Mesendoderm (in vitro differentiated cells): ENCODE data around the gene CP.

Experiments used
- DNase-seq: peaks from one replicate; pipeline ENCODE4 v3.0.0; 2013
- H2AK5ac ChIP-seq: 2 replicates; pipeline ENCODE4 v1.6.1; 2013; ENCODE audit warnings: low read length, inconsistent platforms
- H2BK120ac ChIP-seq: 2 replicates; pipeline ENCODE4 v1.6.1; 2013; ENCODE audit warnings: low read depth, mild to moderate bottlenecking, low read length, moderate library complexity, mixed read lengths
- H2BK15ac ChIP-seq: replicated peaks from 2 replicates; pipeline ENCODE4 v1.6.1; 2013; ENCODE audit warnings: low read depth, mild to moderate bottlenecking, moderate library complexity
- H2BK5ac ChIP-seq: 2 replicates; pipeline ENCODE4 v1.6.1; 2013; ENCODE audit warnings: low read length, inconsistent platforms
- H3K18ac ChIP-seq: 2 replicates; pipeline ENCODE4 v1.6.1; 2013; ENCODE audit warnings: mild to moderate bottlenecking, low read length, mixed read lengths
- H3K23ac ChIP-seq: one replicate; pipeline ENCODE4 v1.6.1; 2013; ENCODE audit warnings: low read length
- H3K27ac ChIP-seq: 2 replicates; pipeline ENCODE4 v1.5.1; 2013; ENCODE audit warnings: low read depth, mild to moderate bottlenecking, inconsistent platforms, low read length, moderate library complexity
- H3K27me3 ChIP-seq: 2 replicates; pipeline ENCODE4 v1.6.1; 2013; ENCODE audit warnings: low read length, control low read depth, mild to moderate bottlenecking, inconsistent platforms; ENCODE audit not compliant: insufficient read depth, poor library complexity
- H3K36me3 ChIP-seq: 2 replicates; pipeline ENCODE4 v1.6.1; 2013; ENCODE audit warnings: low read length, inconsistent platforms; ENCODE audit not compliant: control insufficient read depth, insufficient read depth
- H3K4ac ChIP-seq: one replicate; pipeline ENCODE4 v1.6.1; 2013; ENCODE audit warnings: low read depth, mild to moderate bottlenecking, low read length, moderate library complexity
- H3K4me1 ChIP-seq: 2 replicates; pipeline ENCODE4 v1.6.1; 2013; ENCODE audit warnings: low read depth, low read length, inconsistent platforms; ENCODE audit not compliant: control insufficient read depth
- H3K4me2 ChIP-seq: 2 replicates; pipeline ENCODE4 v1.6.1; 2013; ENCODE audit warnings: low read length
- H3K4me3 ChIP-seq: 2 replicates; pipeline ENCODE4 v1.5.1; 2013; ENCODE audit warnings: mild to moderate bottlenecking, low read length
- H3K56ac ChIP-seq: one replicate; pipeline ENCODE4 v1.6.1; 2013; ENCODE audit warnings: low read length
- H3K79me1 ChIP-seq: 2 replicates; pipeline ENCODE4 v1.6.1; 2013; ENCODE audit warnings: low read length, inconsistent platforms
- H3K79me2 ChIP-seq: 2 replicates; pipeline ENCODE4 v1.6.1; 2013; ENCODE audit warnings: mild to moderate bottlenecking, low read length; ENCODE audit not compliant: control insufficient read depth, insufficient read depth
- H3K9ac ChIP-seq: 2 replicates; pipeline ENCODE4 v1.6.1; 2013; ENCODE audit warnings: low read length, inconsistent platforms
- H4K5ac ChIP-seq: one replicate; pipeline ENCODE4 v1.6.1; 2013; ENCODE audit warnings: low read length
- H4K8ac ChIP-seq: one replicate; pipeline ENCODE4 v1.6.1; 2013; ENCODE audit warnings: low read depth, mild to moderate bottlenecking, control low read depth, low read length, moderate library complexity
- WGBS: extraction: QIAGEN DNeasy Blood & Tissue Kit; methylation state at CpG from one replicate; pipeline ENCODE4 v1.1.7; 2013; ENCODE audit warnings: low lambda C conversion rate, missing lambda C conversion rate; ENCODE audit not compliant: insufficient coverage; ENCODE audit errors: extremely low coverage; 5-methylcytosine and 5-hydroxymethylcytosine counted together

Gene CP

GRCh38 chr3:149216193-149216869 lies 5.3 kb downstream of the CP start:
- no peaks in the 10 kb centered on the region for H3K36me3 ChIP-seq
- no peaks in the 10 kb centered on the region for H3K79me2 ChIP-seq
- H3K23ac ChIP-seq, result no peak overlapping the region
- no peak overlapping the region for H3K4ac ChIP-seq
- H2BK5ac ChIP-seq, result no peak overlapping the region
- H3K9ac ChIP-seq, result no peak overlapping the region
- no peak overlapping the region for H3K4me2 ChIP-seq
- peak overlapping the region; percentile 28 for H3K18ac ChIP-seq
- no peak overlapping the region for H2BK120ac ChIP-seq
- no peak overlapping the region for H2BK15ac ChIP-seq
- H3K56ac ChIP-seq, result no peak overlapping the region
- no peak overlapping the region for H3K4me3 ChIP-seq
- H3K27me3 ChIP-seq, result no peaks in the 10 kb centered on the region
- no peak for DNase-seq
- no peak overlapping the region for H4K8ac ChIP-seq
- H3K27ac ChIP-seq, result no peak overlapping the region
- no peak overlapping the region for H4K5ac ChIP-seq
- no peak overlapping the region for H2AK5ac ChIP-seq
- WGBS, result no CpG with 5 or more reads among the region's 4 CpGs
- H3K79me1 ChIP-seq, result no peaks in the 10 kb centered on the region
- H3K4me1 ChIP-seq, result no peaks in the 10 kb centered on the region

DNA sequence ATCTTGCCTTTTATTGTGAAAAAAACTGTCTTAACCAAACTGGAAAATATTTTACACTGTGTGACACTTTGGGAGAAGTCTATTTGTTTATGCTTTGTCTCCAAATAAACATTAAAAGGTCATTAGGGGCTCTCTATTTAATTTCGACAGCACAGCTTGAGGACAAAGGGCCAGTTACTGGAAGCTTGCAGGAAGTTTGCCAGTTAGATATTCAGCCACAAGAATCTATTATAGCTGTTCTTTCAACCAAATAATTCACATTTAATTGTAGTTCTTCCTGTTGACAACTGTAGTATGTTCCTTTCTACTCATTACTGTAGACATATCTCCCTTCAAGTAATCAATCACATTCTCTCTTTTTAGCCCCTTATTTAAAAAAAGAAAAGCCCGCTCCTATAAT lies 6.1 kb downstream of the CP start:
- H3K4me1 ChIP-seq, result no peaks in the 10 kb centered on the region
- no peaks in the 10 kb centered on the region for H3K79me2 ChIP-seq
- H3K4me2 ChIP-seq, result no peak overlapping the region
- no peak overlapping the region for H4K8ac ChIP-seq
- H2AK5ac ChIP-seq, result no peak overlapping the region
- H2BK15ac ChIP-seq, result no peak overlapping the region
- no peaks in the 10 kb centered on the region for H3K27me3 ChIP-seq
- no peak overlapping the region for H3K4me3 ChIP-seq
- no peak for DNase-seq
- WGBS, result no CpG with 5 or more reads among the region's 2 CpGs
- H2BK5ac ChIP-seq, result no peak overlapping the region
- no peak overlapping the region for H3K9ac ChIP-seq
- H4K5ac ChIP-seq, result no peak overlapping the region
- H3K23ac ChIP-seq, result no peak overlapping the region
- H3K56ac ChIP-seq, result no peak overlapping the region
- no peaks in the 10 kb centered on the region for H3K36me3 ChIP-seq
- no peaks in the 10 kb centered on the region for H3K79me1 ChIP-seq
- no peak overlapping the region for H3K27ac ChIP-seq
- H2BK120ac ChIP-seq, result no peak overlapping the region
- H3K4ac ChIP-seq, result no peak overlapping the region
- no peak overlapping the region for H3K18ac ChIP-seq

DNA sequence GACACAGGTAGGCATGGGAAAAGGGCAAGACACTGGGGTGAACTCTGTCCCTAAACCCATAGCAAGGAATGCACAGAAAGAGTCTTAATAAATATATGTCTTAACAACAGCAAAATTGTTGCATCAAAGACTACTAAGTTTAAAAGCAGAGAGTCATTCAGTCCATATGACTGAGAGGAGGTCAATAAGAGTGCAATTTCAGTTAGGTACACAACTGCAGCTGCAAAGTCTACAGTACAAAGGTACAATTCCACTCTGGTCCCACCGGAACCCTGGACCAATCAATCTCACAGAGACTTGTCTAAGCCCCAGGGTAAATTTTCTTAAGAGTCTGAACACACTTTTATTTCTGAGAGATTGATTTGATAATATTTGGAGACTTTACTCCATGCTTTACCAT lies 6.9 kb downstream of the CP start:
- no peaks in the 10 kb centered on the region for H3K79me1 ChIP-seq

DNA sequence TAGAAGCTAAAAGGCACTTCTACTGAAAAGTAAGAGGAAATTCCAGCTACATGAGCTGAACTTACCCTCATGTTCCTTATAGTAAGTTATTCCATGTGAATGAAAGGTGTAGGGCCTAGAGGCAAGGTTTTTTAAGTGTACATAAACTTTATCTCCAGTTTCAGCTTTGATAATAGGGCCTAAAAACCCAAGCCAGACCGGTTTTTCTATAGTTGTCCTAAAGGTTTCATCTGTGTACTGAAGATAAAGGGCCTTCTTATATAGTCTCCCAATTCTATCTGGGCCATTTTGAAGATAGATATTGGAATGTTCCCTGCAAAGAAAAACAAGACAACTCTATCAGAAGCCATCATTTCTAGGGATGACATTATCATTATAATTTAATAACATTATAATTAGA lies 9.2 kb downstream of the CP start:
- Histone ChIP-seq H3K4me2 (no peak overlapping the region), H3K79me2 (no peaks in the 10 kb centered on the region), H3K9ac (no peak overlapping the region), H3K4me3 (no peak overlapping the region), H3K4me1 (no peaks in the 10 kb centered on the region), H4K8ac (no peak overlapping the region), H2AK5ac (no peak overlapping the region), H2BK120ac (no peak overlapping the region), H3K56ac (no peak overlapping the region), H3K27me3 (no peaks in the 10 kb centered on the region), H3K4ac (no peak overlapping the region), H4K5ac (no peak overlapping the region), H3K23ac (no peak overlapping the region), H3K18ac (no peak overlapping the region), H2BK5ac (no peak overlapping the region), H3K79me1 (no peaks in the 10 kb centered on the region), H2BK15ac (no peak overlapping the region), H3K27ac (no peak overlapping the region), H3K36me3 (no peaks in the 10 kb centered on the region)
- no peak for DNase-seq
- WGBS, result no CpG with 5 or more reads among the region's 1 CpG

More for the DNA sequence above, 6.9 kb downstream of the CP start:
- H2AK5ac ChIP-seq, result no peak overlapping the region
- no peak overlapping the region for H2BK120ac ChIP-seq
- no peak overlapping the region for H3K4ac ChIP-seq
- no peak overlapping the region for H3K56ac ChIP-seq
- no peaks in the 10 kb centered on the region for H3K27me3 ChIP-seq
- H3K36me3 ChIP-seq, result no peaks in the 10 kb centered on the region
- no peak overlapping the region for H3K23ac ChIP-seq
- H3K4me1 ChIP-seq, result no peaks in the 10 kb centered on the region
- WGBS, result no CpG with 5 or more reads among the region's 1 CpG
- no peak overlapping the region for H3K18ac ChIP-seq
- DNase-seq, result no peak
- no peak overlapping the region for H2BK5ac ChIP-seq
- no peak overlapping the region for H3K4me2 ChIP-seq
- no peak overlapping the region for H3K27ac ChIP-seq
- no peaks in the 10 kb centered on the region for H3K79me2 ChIP-seq
- H3K9ac ChIP-seq, result no peak overlapping the region
- H3K4me3 ChIP-seq, result no peak overlapping the region
- H2BK15ac ChIP-seq, result no peak overlapping the region
- H4K5ac ChIP-seq, result no peak overlapping the region
- H4K8ac ChIP-seq, result peak overlapping the region; percentile 86

DNA sequence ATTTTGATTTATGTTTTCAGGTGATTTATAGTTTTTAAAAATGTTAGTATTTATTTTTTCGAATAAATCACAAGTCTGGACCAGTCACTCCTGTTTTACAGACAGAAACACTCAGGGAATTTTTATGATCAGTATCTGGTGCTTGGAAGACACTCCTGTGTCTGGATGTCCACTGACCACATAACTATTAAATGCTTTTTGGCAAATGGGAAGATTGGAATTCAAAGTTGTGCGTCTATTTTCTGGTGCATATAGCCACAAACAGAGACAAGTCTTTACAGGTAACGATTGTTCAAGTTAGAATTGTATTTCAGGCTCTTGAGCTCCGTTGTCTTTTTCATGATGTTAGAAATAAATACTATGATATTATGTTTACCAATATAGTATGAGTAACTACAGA lies 12.2 kb downstream of the CP start:
- Histone ChIP-seq H3K18ac (no peak overlapping the region), H3K79me2 (no peaks in the 10 kb centered on the region), H4K8ac (no peak overlapping the region), H3K27me3 (no peaks in the 10 kb centered on the region), H3K23ac (no peak overlapping the region), H3K36me3 (no peaks in the 10 kb centered on the region), H3K4me1 (no peaks in the 10 kb centered on the region), H2BK5ac (no peak overlapping the region), H3K79me1 (no peaks in the 10 kb centered on the region), H3K4me2 (no peak overlapping the region), H4K5ac (no peak overlapping the region), H2BK15ac (no peak overlapping the region), H3K4me3 (no peak overlapping the region), H2BK120ac (no peak overlapping the region), H3K56ac (no peak overlapping the region), H3K27ac (no peak overlapping the region), H3K9ac (no peak overlapping the region), H3K4ac (no peak overlapping the region), H2AK5ac (no peak overlapping the region)
- no peak for DNase-seq
- WGBS, result 86% methylated on average over 1 of the region's 4 CpGs

GRCh38 chr3:149207475-149207874 lies 14.2 kb downstream of the CP start:
- Histone ChIP-seq H3K27me3 (no peaks in the 10 kb centered on the region), H3K4me3 (no peak overlapping the region), H3K4me1 (no peaks in the 10 kb centered on the region), H3K18ac (no peak overlapping the region), H3K27ac (no peak overlapping the region), H3K36me3 (no peaks in the 10 kb centered on the region), H3K56ac (no peak overlapping the region), H3K4ac (no peak overlapping the region), H2BK5ac (no peak overlapping the region), H3K4me2 (no peak overlapping the region), H3K79me2 (no peaks in the 10 kb centered on the region), H3K79me1 (no peaks in the 10 kb centered on the region), H2AK5ac (no peak overlapping the region), H4K8ac (no peak overlapping the region), H3K9ac (no peak overlapping the region), H2BK120ac (no peak overlapping the region), H4K5ac (no peak overlapping the region), H2BK15ac (no peak overlapping the region), H3K23ac (no peak overlapping the region)
- WGBS, result no CpG with 5 or more reads among the region's 2 CpGs
- no peak for DNase-seq
